ENCODE data around the gene EID1.

GRCh38 chr15:48913141-48913540 is 35.2 kb downstream of the EID1 start:
- TF ChIP-seq CTCF (conservative IDR thresholded peaks at IDR 0.05; ENCODE audit: low read length) (no peak), EZH2phosphoT487 (IDR thresholded peaks at IDR 0.05; ENCODE audit: borderline replicate concordance) (no peak)

Measured in Loucy (cell line).